Endothelial cell of umbilical vein (primary cell): Measurements from ENCODE around the gene NUDT12. TPM values are rescaled to one million over a fixed set of nuclear protein-coding genes. Genes with fewer than 3 reads are reported as not detected.

Experiments
- BruUV-seq: library from RNA; stranded (reverse); fragments of 400-500 nt; replicated peaks from 2 replicates; lab custom pipeline; 2021; lab: Mats Ljungman, UMichigan
- CTCF ChIA-PET: fragments of 300-600, 350-600 bp; sonication (Branson Sonifier 250); formaldehyde crosslinking; loops from one replicate; lab custom pipeline; 2021; ENCODE audit warnings: antibody characterized with exemption, inconsistent platforms; lab: Charles Lee
- POLR2A ChIA-PET: fragments of 300-600, 350-600 bp; sonication (Branson Sonifier 250); formaldehyde crosslinking; loops from one replicate; lab custom pipeline; 2021; ENCODE audit warnings: antibody characterized with exemption, inconsistent platforms; lab: Charles Lee
- DNase-seq: peaks from one replicate; pipeline ENCODE4 v3.0.0-alpha.2; 2011; ENCODE audit warnings: low read depth, low spot score
- FAIRE-seq: peaks from 2 replicates; lab custom pipeline; 2011; peaks lifted over from hg19 to GRCh38; lab: Jason Lieb, UNC
- H2AFZ ChIP-seq: 2 replicates; pipeline ENCODE4 v1.6.0; 2012; ENCODE audit warnings: low read depth, low read length, control low read depth, inconsistent platforms
- H3K27ac ChIP-seq: 2 replicates; pipeline ENCODE4 v1.5.1; 2011; ENCODE audit warnings: low read depth, mild to moderate bottlenecking, control low read depth, low read length, moderate library complexity; ENCODE audit not compliant: insufficient read depth
- H3K27me3 ChIP-seq, 2 experiments: 2 replicates each; pipeline versions ENCODE4 v1.6.0 to v1.6.1; 2011; ENCODE audit warnings: low read length in 2 of 2, mixed read lengths in 1 of 2; ENCODE audit not compliant: control insufficient read depth in 2 of 2, insufficient read depth in 2 of 2
- H3K36me3 ChIP-seq, 2 experiments: 2 replicates in 1 of 2; 3 replicates in 1 of 2; pipeline ENCODE4 v1.5.1; 2011; ENCODE audit warnings: low read length in 2 of 2, mild to moderate bottlenecking in 1 of 2, moderate library complexity in 1 of 2; ENCODE audit not compliant: control insufficient read depth in 2 of 2, insufficient read depth in 2 of 2; ENCODE audit errors: extremely low read depth in 1 of 2
- H3K4me1 ChIP-seq: 3 replicates; pipeline ENCODE4 v1.5.1; 2011; ENCODE audit warnings: mild to moderate bottlenecking, low read length; ENCODE audit not compliant: control insufficient read depth, insufficient read depth; ENCODE audit errors: extremely low read depth
- H3K4me2 ChIP-seq: 2 replicates; pipeline ENCODE4 v1.6.1; 2011; ENCODE audit warnings: low read length, control low read depth, mixed read lengths; ENCODE audit not compliant: insufficient read depth
- H3K4me3 ChIP-seq, 3 experiments: fragments of 200-600 bp in 1 of 3; sonication (generic), shearing (Covaris generic) in 1 of 3; replicated peaks in 1 of 3; 2 replicates each; pipeline ENCODE4 v1.5.1; 2011 to 2016; ENCODE audit warnings: control low read depth in 3 of 3, low read length in 3 of 3, mild to moderate bottlenecking in 2 of 3, inconsistent platforms in 1 of 3, low read depth in 1 of 3, moderate library complexity in 1 of 3; ENCODE audit not compliant: insufficient read depth in 1 of 3
- H3K79me2 ChIP-seq: 2 replicates; pipeline ENCODE4 v1.6.0; 2012; ENCODE audit warnings: low read length, inconsistent platforms; ENCODE audit not compliant: control insufficient read depth, insufficient read depth
- H3K9ac ChIP-seq: replicated peaks from 2 replicates; pipeline ENCODE3; 2011; ENCODE audit warnings: low read length, control low read depth; ENCODE audit not compliant: insufficient read depth; ENCODE audit errors: extremely low read depth
- H3K9me1 ChIP-seq: replicated peaks from 3 replicates; pipeline ENCODE4 v1.6.0; 2011; ENCODE audit warnings: mild to moderate bottlenecking, low read length; ENCODE audit not compliant: control insufficient read depth, insufficient read depth; ENCODE audit errors: extremely low read depth
- H3K9me3 ChIP-seq: replicated peaks from 2 replicates; pipeline ENCODE4 v1.5.1; 2012; ENCODE audit warnings: low read length, inconsistent platforms; ENCODE audit not compliant: control insufficient read depth, insufficient read depth
- H4K20me1 ChIP-seq: replicated peaks from 2 replicates; pipeline ENCODE3; 2011; ENCODE audit warnings: mild to moderate bottlenecking, low read length; ENCODE audit not compliant: control insufficient read depth, insufficient read depth; ENCODE audit errors: extremely low read depth
- EZH2 ChIP-seq: IDR thresholded peaks from 2 replicates; pipeline ENCODE4 v1.6.1; 2012; ENCODE audit warnings: borderline replicate concordance, low read depth, mild to moderate bottlenecking, moderate library complexity, low read length, inconsistent platforms; ENCODE audit not compliant: severe bottlenecking
- FOS ChIP-seq: IDR thresholded peaks from 2 replicates; pipeline ENCODE4 v1.6.1; 2011; ENCODE audit warnings: mild to moderate bottlenecking, low read length, moderate library complexity, borderline replicate concordance; ENCODE audit not compliant: insufficient read depth
- GATA2 ChIP-seq: IDR thresholded peaks from 2 replicates; pipeline ENCODE4 v1.7.0; 2011; ENCODE audit warnings: low read depth, mild to moderate bottlenecking, moderate library complexity, mixed read lengths, low read length; ENCODE audit not compliant: insufficient read length, insufficient read depth
- JUN ChIP-seq: IDR thresholded peaks from 2 replicates; pipeline ENCODE4 v1.6.1; 2011; ENCODE audit warnings: borderline replicate concordance, low read depth; ENCODE audit not compliant: insufficient read length, insufficient read depth
- MYC ChIP-seq: IDR thresholded peaks from one replicate; pipeline ENCODE4 v1.6.1; 2011; ENCODE audit warnings: mild to moderate bottlenecking, low read depth, low read length
- POLR2A ChIP-seq: IDR thresholded peaks from 2 replicates; pipeline ENCODE4 v1.6.1; 2012; ENCODE audit warnings: low read depth, mild to moderate bottlenecking, control low read depth, low read length
- POLR2AphosphoS5 ChIP-seq: IDR thresholded peaks from 2 replicates; pipeline ENCODE4 v1.6.1; 2012; ENCODE audit warnings: low read depth, mild to moderate bottlenecking, control low read depth, low read length, moderate library complexity; ENCODE audit not compliant: insufficient read depth
- dilution Hi-C: fragments of 300-500 bp; cut with MboI; formaldehyde crosslinking; loops from one replicate; pipeline ENCODE4 v1.15.0; 2019; ENCODE audit warnings: low sequenced_read_pairs; ENCODE audit not compliant: extremely low pct_ligation_motif_present
- intact Hi-C: fragments of 100-400 bp; cut with micrococcal nuclease; formaldehyde crosslinking; loops from one replicate; pipeline ENCODE4 v1.10.0; 2022
- polyA plus RNA-seq, 4 experiments: library from polyadenylated mRNA; depleted of rRNA in 3 of 4; stranded (reverse) in 3 of 4; unstranded in 1 of 4; fragments of >200 nt; gene quantifications; 2 replicates each; pipeline versions ENCODE4 v1.2.1 to v1.2.3, GENCODE V29; 2011 to 2012; ENCODE audit warnings: missing spikeins in 1 of 4
- total RNA-seq: library from RNA; stranded (reverse); gene quantifications from 2 replicates; pipeline ENCODE4 v1.2.3, GENCODE V29; 2021
- TF ChIP-seq, protein P1 (sequence below), 2 donors: IDR thresholded peaks; 1 replicate in 1 of 2; 2 replicates in 1 of 2; pipeline ENCODE4 v1.5.1; 2011; ENCODE audit warnings: low read length in 2 of 2, mild to moderate bottlenecking in 2 of 2, moderate library complexity in 2 of 2, control low read depth in 1 of 2, inconsistent platforms in 1 of 2, low read depth in 1 of 2; ENCODE audit not compliant: insufficient read depth in 1 of 2; ENCODE audit errors: extremely low read depth in 1 of 2
- TF ChIP-seq, protein P2 (sequence below): IDR thresholded peaks from 2 replicates; pipeline ENCODE4 v1.6.1; 2011; ENCODE audit not compliant: insufficient read depth, insufficient read length

The NUDT12 gene
- total and polyA plus RNA-seq, 2 donors (not counting 3 experiments of a cell fraction or from before 2014, with no cell fraction given) = 1.3 to 4.9 TPM

DNA sequence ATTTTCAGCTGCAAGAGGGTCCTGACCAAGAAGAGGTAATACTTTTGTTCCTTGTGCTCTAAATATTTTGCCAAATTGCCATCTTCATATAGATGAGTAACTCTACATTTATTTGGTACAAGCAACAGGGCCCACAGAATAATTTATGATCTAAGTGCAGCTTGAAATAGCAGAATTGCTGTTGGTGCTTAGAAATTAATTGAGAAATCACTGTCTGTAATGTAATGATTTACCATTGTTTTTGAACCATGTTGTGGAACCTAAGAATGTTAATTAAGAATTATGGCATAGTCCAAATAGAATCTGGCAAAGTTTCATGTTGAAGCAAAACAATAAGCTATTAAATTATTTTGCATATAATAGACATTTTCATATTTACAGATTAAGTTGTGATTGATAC, 44.8 kb upstream of the NUDT12 start:
- H3K4me2 ChIP-seq = no peak overlapping the region
- dilution Hi-C loops = no loop called here
- CTCF ChIA-PET = interaction anchor here (0.7 to 1.5 kb wide), 5 partner anchors 8 to 26 kb away, joined by 3 to 5 read pairs (median 4); no protein-coding TSS in a partner anchor

More for the DNA sequence above, 44.8 kb upstream of the NUDT12 start:
- Histone ChIP-seq H3K9me3 (no peaks in the 10 kb centered on the region), H3K9me1 (no peaks in the 10 kb centered on the region), H3K27ac (no peak overlapping the region), H3K79me2 (no peaks in the 10 kb centered on the region), H4K20me1 (no peaks in the 10 kb centered on the region), H3K27me3 (no peaks in the 10 kb centered on the region), H3K4me3 (no peak overlapping the region), H3K4me1 (no peaks in the 10 kb centered on the region), H3K9ac (no peak overlapping the region), H2AFZ (no peak overlapping the region), H3K36me3 (no peaks in the 10 kb centered on the region)
- FAIRE-seq (no peak), DNase-seq (no peak)
- TF ChIP-seq POLR2AphosphoS5 (no peak), MYC (no peak), EZH2 (no peak), GATA2 (no peak), POLR2A (no peak), JUN (no peak), FOS (no peak)
- TF ChIP-seq, protein P1, sequence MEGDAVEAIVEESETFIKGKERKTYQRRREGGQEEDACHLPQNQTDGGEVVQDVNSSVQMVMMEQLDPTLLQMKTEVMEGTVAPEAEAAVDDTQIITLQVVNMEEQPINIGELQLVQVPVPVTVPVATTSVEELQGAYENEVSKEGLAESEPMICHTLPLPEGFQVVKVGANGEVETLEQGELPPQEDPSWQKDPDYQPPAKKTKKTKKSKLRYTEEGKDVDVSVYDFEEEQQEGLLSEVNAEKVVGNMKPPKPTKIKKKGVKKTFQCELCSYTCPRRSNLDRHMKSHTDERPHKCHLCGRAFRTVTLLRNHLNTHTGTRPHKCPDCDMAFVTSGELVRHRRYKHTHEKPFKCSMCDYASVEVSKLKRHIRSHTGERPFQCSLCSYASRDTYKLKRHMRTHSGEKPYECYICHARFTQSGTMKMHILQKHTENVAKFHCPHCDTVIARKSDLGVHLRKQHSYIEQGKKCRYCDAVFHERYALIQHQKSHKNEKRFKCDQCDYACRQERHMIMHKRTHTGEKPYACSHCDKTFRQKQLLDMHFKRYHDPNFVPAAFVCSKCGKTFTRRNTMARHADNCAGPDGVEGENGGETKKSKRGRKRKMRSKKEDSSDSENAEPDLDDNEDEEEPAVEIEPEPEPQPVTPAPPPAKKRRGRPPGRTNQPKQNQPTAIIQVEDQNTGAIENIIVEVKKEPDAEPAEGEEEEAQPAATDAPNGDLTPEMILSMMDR (IDR thresholded peaks at IDR 0.05; ENCODE audit: extremely low read depth in 1 of 2, insufficient read depth in 1 of 2, low read depth in 1 of 2, low read length in 2 of 2) = no peak
- TF ChIP-seq, protein P2, sequence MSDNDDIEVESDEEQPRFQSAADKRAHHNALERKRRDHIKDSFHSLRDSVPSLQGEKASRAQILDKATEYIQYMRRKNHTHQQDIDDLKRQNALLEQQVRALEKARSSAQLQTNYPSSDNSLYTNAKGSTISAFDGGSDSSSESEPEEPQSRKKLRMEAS = no peak
- intact Hi-C loops = no loop called here
- no TSS peak for BruUV-seq
- POLR2A ChIA-PET = no interaction called here
